GM12891 (cell line): Measurements from ENCODE around the gene TMEM150B.

ENCODE experiments used
- POLR2A ChIP-seq: IDR thresholded peaks from 2 replicates; pipeline ENCODE4 v1.6.1; 2011; ENCODE audit warnings: low read depth, low read length, control low read depth
- TAF1 ChIP-seq: IDR thresholded peaks from 2 replicates; pipeline ENCODE4 v1.6.1; 2011; ENCODE audit warnings: low read depth, low read length, control low read depth

GRCh38 chr19:55333870-55334269, 8.7 kb upstream of the TMEM150B start:
- TF ChIP-seq POLR2A (no peak), TAF1 (no peak)
